K562 (cell line): ENCODE results near the gene FAM193A. TPM values are rescaled to one million over a fixed set of nuclear protein-coding genes. Genes with fewer than 3 reads are reported as not detected.

Experiments used
- E2F6 ChIP-seq, 2 experiments: IDR thresholded peaks; 2 replicates each; pipeline ENCODE4 v1.6.1; 2011; ENCODE audit warnings: borderline replicate concordance in 1 of 2, control low read depth in 1 of 2, low read depth in 1 of 2, low read length in 1 of 2, mild to moderate bottlenecking in 1 of 2, mixed read lengths in 1 of 2, moderate library complexity in 1 of 2; ENCODE audit not compliant: insufficient read depth in 1 of 2, insufficient read length in 1 of 2, poor library complexity in 1 of 2, severe bottlenecking in 1 of 2; ENCODE audit errors: extremely low read depth in 1 of 2
- EWSR1 ChIP-seq: fragments of 450-650 bp; IDR thresholded peaks from 2 replicates; pipeline ENCODE4 v1.6.1; 2018; ENCODE audit warnings: borderline replicate concordance, mild to moderate bottlenecking, low read depth, moderate library complexity; ENCODE audit not compliant: partially characterized antibody
- GTF2A2 ChIP-seq: IDR thresholded peaks from 2 replicates; pipeline ENCODE4 v1.6.1; 2016; ENCODE audit warnings: mild to moderate bottlenecking, missing genetic modification characterization, missing compliant biosample characterization
- MGA ChIP-seq: fragments of 450-650 bp; IDR thresholded peaks from 2 replicates; pipeline ENCODE4 v1.6.1; 2016; ENCODE audit warnings: mild to moderate bottlenecking, moderate library complexity
- NRF1 ChIP-seq, 2 experiments: fragments of 450-650 bp; IDR thresholded peaks in 1 of 2; conservative IDR thresholded peaks in 1 of 2; 2 replicates each; pipeline ENCODE4 v1.6.1; 2014; ENCODE audit warnings: mild to moderate bottlenecking in 2 of 2
- RAD51 ChIP-seq: fragments of 450-650 bp; IDR thresholded peaks from 2 replicates; pipeline ENCODE4 v1.7.1; 2016; ENCODE audit warnings: low read depth, mild to moderate bottlenecking, borderline replicate concordance
- RCOR1 ChIP-seq, 2 experiments: IDR thresholded peaks; 2 replicates each; pipeline ENCODE4 v1.6.1; 2012; ENCODE audit warnings: low read depth in 2 of 2, low read length in 2 of 2, borderline replicate concordance in 1 of 2, improper control_type of control experiment in 1 of 2
- SFPQ ChIP-seq: fragments of 200-400 bp; formaldehyde crosslinking; IDR thresholded peaks from 2 replicates; pipeline ENCODE4 v1.6.1; 2017; ENCODE audit warnings: mild to moderate bottlenecking, low read depth, low read length, moderate library complexity
- ZNF217 ChIP-seq: sonication (generic); formaldehyde crosslinking; IDR thresholded peaks from 2 replicates; pipeline ENCODE4 v1.8.0; 2022; ENCODE audit warnings: mild to moderate bottlenecking, missing genetic modification reagents
- ZNF668 ChIP-seq: fragments of 250-450 bp; sonication (Bioruptor Pico); IDR thresholded peaks from 2 replicates; pipeline ENCODE4 v1.8.0; 2022; ENCODE audit warnings: mild to moderate bottlenecking, inconsistent platforms
- polyA plus RNA-seq, 8 experiments: library from polyadenylated mRNA; depleted of rRNA in 4 of 8; stranded (reverse) in 5 of 8; unstranded in 3 of 8; fragments of >200 nt; fragmentation: Nextera tagmentation in 2 of 8; fragmentation: Illumina TruSeq in 1 of 8; extraction: Ambion mirVana in 2 of 8; extraction: Trizol in 1 of 8; gene quantifications; 2 replicates each; pipeline versions ENCODE4 v1.2.1 to v1.2.3, GENCODE V29; 2011 to 2014; ENCODE audit warnings: inconsistent platforms in 1 of 8, missing spikeins in 1 of 8
- total RNA-seq, 7 experiments: library from RNA; depleted of rRNA in 6 of 7; stranded (reverse); fragments of >200 nt in 6 of 7; fragmentation: Illumina TruSeq in 2 of 7; extraction: Trizol in 2 of 7; gene quantifications; 2 replicates each; pipeline versions ENCODE4 v1.2.1 to v1.2.3, GENCODE V29; 2011 to 2021; ENCODE audit warnings: low replicate concordance in 1 of 7

Gene FAM193A
- total and polyA plus RNA-seq, 9 of the 15 experiments (the other 6 are each of a cell fraction or from before 2014, with no cell fraction given), result 0.46 to 24.6 (median 9.6) TPM

- no peak for TF ChIP-seq SFPQ
- TF ChIP-seq NRF1 (conservative IDR thresholded peaks at IDR 0.05 in 1 of 2, IDR thresholded peaks at IDR 0.05 in 1 of 2), result no peak
- TF ChIP-seq ZNF668, result no peak
- TF ChIP-seq MGA, result no peak
- no peak for TF ChIP-seq EWSR1
- no peak for TF ChIP-seq GTF2A2 (tag)
- TF ChIP-seq RCOR1 (IDR thresholded peaks at IDR 0.05; ENCODE audit: borderline replicate concordance in 1 of 2, low read depth in 2 of 2, low read length in 2 of 2), result no peak
- no peak for TF ChIP-seq ZNF217 (CRISPR knock-in tag)
- no peak for TF ChIP-seq RAD51
- TF ChIP-seq E2F6 (IDR thresholded peaks at IDR 0.05; ENCODE audit: borderline replicate concordance in 1 of 2, extremely low read depth in 1 of 2, insufficient read depth in 1 of 2, insufficient read length in 1 of 2, low read depth in 1 of 2, low read length in 1 of 2, poor library complexity in 1 of 2, severe bottlenecking in 1 of 2), result no peak
Measured at GRCh38 chr4:2494992-2495391, 41.5 kb upstream of the FAM193A start (continued).
